Activated CD8-positive, alpha-beta memory T cell treated with anti-CD3 and anti-CD28 coated beads, Interleukin-2, amount 10 ng/mL, durations not matched to agents 7 days and 5 days (primary cell): ENCODE measurements around the gene CHID1. TPM values are rescaled to one million over a fixed set of nuclear protein-coding genes. Genes with fewer than 3 reads are reported as not detected.
A peak's percentile ranks its signal among the peaks of the same experiment; 100 is the strongest.

Experiments used
- ATAC-seq: fragments of 150-1000 bp; cut with Tn5 transposase; one replicate; pipeline ENCODE4 v1.10.0; 2021; ENCODE audit warnings: moderate library complexity
- CTCF ChIA-PET: fragments of 350-600 bp; sonication (Branson Sonifier 250); formaldehyde crosslinking; loops from one replicate; lab custom pipeline; 2021; ENCODE audit warnings: antibody characterized with exemption; lab: Charles Lee
- DNase-seq: peaks from one replicate; pipeline ENCODE4 v3.0.0-alpha.2; 2020
- H3K27ac Mint-ChIP-seq: one replicate; pipeline ENCODE4 v1.8.0; 2021; ENCODE audit warnings: mild to moderate bottlenecking, mixed read lengths
- H3K27me3 Mint-ChIP-seq: one replicate; pipeline ENCODE4 v1.8.0; 2021; ENCODE audit warnings: mixed read lengths
- H3K36me3 Mint-ChIP-seq: one replicate; pipeline ENCODE4 v1.8.0; 2021; ENCODE audit warnings: mild to moderate bottlenecking, mixed read lengths
- H3K4me1 Mint-ChIP-seq: one replicate; pipeline ENCODE4 v1.8.0; 2021; ENCODE audit warnings: mixed read lengths
- H3K4me3 Mint-ChIP-seq: one replicate; pipeline ENCODE4 v1.8.0; 2021; ENCODE audit warnings: mild to moderate bottlenecking, moderate library complexity, mixed read lengths
- H3K9me3 Mint-ChIP-seq: one replicate; pipeline ENCODE4 v1.8.0; 2022; ENCODE audit warnings: low read depth, mixed read lengths
- total RNA-seq, 2 experiments: library from RNA; stranded (reverse); gene quantifications; one replicate each; pipeline ENCODE4 v1.2.3, GENCODE V29; 2021

The CHID1 gene
- total RNA-seq, 2 experiments from 2014 or later: 46.8 to 59.4 TPM

- ATAC-seq: no peak
- DNase-seq: no peak
- no peaks in the 10 kb centered on the region for H3K36me3 Mint-ChIP-seq
- no peak overlapping the region for H3K27ac Mint-ChIP-seq
- CTCF ChIA-PET: no interaction called here
- H3K4me1 Mint-ChIP-seq: no peaks in the 10 kb centered on the region
- H3K9me3 Mint-ChIP-seq: no peaks in the 10 kb centered on the region
- no peaks in the 10 kb centered on the region for H3K27me3 Mint-ChIP-seq
- no peak overlapping the region for H3K4me3 Mint-ChIP-seq
Measured at GRCh38 chr11:859394-860131, 51.0 kb downstream of the CHID1 start.

- CTCF ChIA-PET: no interaction called here
- Mint-ChIP-seq H3K36me3 (no peaks in the 10 kb centered on the region), H3K4me1 (no peaks in the 10 kb centered on the region), H3K27me3 (no peaks in the 10 kb centered on the region), H3K9me3 (no peaks in the 10 kb centered on the region), H3K27ac (no peak overlapping the region), H3K4me3 (no peak overlapping the region)
- DNase-seq (no peak), ATAC-seq (no peak)
Measured at GRCh38 chr11:858762-859339, 51.8 kb downstream of the CHID1 start.

GRCh38 chr11:858053-858761, 52.4 kb downstream of the CHID1 start:
- CTCF ChIA-PET: no interaction called here
- Mint-ChIP-seq H3K27ac (no peak overlapping the region), H3K9me3 (no peaks in the 10 kb centered on the region), H3K4me1 (no peaks in the 10 kb centered on the region), H3K36me3 (no peaks in the 10 kb centered on the region), H3K4me3 (no peak overlapping the region), H3K27me3 (no peaks in the 10 kb centered on the region)
- DNase-seq (no peak), ATAC-seq (no peak)

- no peak for DNase-seq
- Mint-ChIP-seq H3K4me3 (no peak overlapping the region), H3K27ac (no peak overlapping the region), H3K4me1 (no peaks in the 10 kb centered on the region), H3K36me3 (no peaks in the 10 kb centered on the region), H3K9me3 (no peaks in the 10 kb centered on the region), H3K27me3 (no peaks in the 10 kb centered on the region)
- CTCF ChIA-PET: interaction anchor here (0.8 kb wide), 1 partner anchor 658 kb away, joined by 3 read pairs; no protein-coding TSS in a partner anchor
- ATAC-seq: no peak
Measured at GRCh38 chr11:856397-856796, 54.2 kb downstream of the CHID1 start.

GRCh38 chr11:855796-856195, 54.8 kb downstream of the CHID1 start:
- H3K27ac Mint-ChIP-seq: no peak overlapping the region
- ATAC-seq (no peak), DNase-seq (no peak)
- peaks cover 6% of the 10 kb centered on the region for H3K27me3 Mint-ChIP-seq
- H3K36me3 Mint-ChIP-seq: no peaks in the 10 kb centered on the region
- CTCF ChIA-PET: no interaction called here
- H3K9me3 Mint-ChIP-seq: no peaks in the 10 kb centered on the region
- no peaks in the 10 kb centered on the region for H3K4me1 Mint-ChIP-seq
- H3K4me3 Mint-ChIP-seq: no peak overlapping the region

- H3K36me3 Mint-ChIP-seq: no peaks in the 10 kb centered on the region
- CTCF ChIA-PET: no interaction called here
- no peak overlapping the region for H3K4me3 Mint-ChIP-seq
- no peaks in the 10 kb centered on the region for H3K9me3 Mint-ChIP-seq
- DNase-seq: no peak
- H3K4me1 Mint-ChIP-seq: no peaks in the 10 kb centered on the region
- H3K27me3 Mint-ChIP-seq: peaks cover 6% of the 10 kb centered on the region
- ATAC-seq: no peak
- no peak overlapping the region for H3K27ac Mint-ChIP-seq
Measured at GRCh38 chr11:855330-855674, 55.3 kb downstream of the CHID1 start.

GRCh38 chr11:854601-855329, 55.8 kb downstream of the CHID1 start:
- peaks cover 6% of the 10 kb centered on the region for H3K27me3 Mint-ChIP-seq
- no peak overlapping the region for H3K27ac Mint-ChIP-seq
- H3K36me3 Mint-ChIP-seq: no peaks in the 10 kb centered on the region
- DNase-seq (no peak), ATAC-seq (no peak)
- H3K4me3 Mint-ChIP-seq: no peak overlapping the region
- no peaks in the 10 kb centered on the region for H3K9me3 Mint-ChIP-seq
- CTCF ChIA-PET: no interaction called here
- no peaks in the 10 kb centered on the region for H3K4me1 Mint-ChIP-seq

- Mint-ChIP-seq H3K36me3 (no peaks in the 10 kb centered on the region), H3K4me3 (no peak overlapping the region), H3K4me1 (no peaks in the 10 kb centered on the region), H3K27ac (no peak overlapping the region), H3K27me3 (peaks cover 8% of the 10 kb centered on the region), H3K9me3 (no peaks in the 10 kb centered on the region)
- ATAC-seq: no peak
- DNase-seq: no peak
- CTCF ChIA-PET: no interaction called here
Measured at GRCh38 chr11:853682-854448, 56.7 kb downstream of the CHID1 start.

GRCh38 chr11:852762-853161, 57.8 kb downstream of the CHID1 start:
- no peaks in the 10 kb centered on the region for H3K9me3 Mint-ChIP-seq
- H3K4me1 Mint-ChIP-seq: peaks cover 5% of the 10 kb centered on the region
- H3K27ac Mint-ChIP-seq: no peak overlapping the region
- ATAC-seq: no peak
- no peak overlapping the region for H3K4me3 Mint-ChIP-seq
- no peak for DNase-seq
- peaks cover 13% of the 10 kb centered on the region for H3K27me3 Mint-ChIP-seq
- CTCF ChIA-PET: no interaction called here
- no peaks in the 10 kb centered on the region for H3K36me3 Mint-ChIP-seq

GRCh38 chr11:850775-851763, 59.5 kb downstream of the CHID1 start:
- no peaks in the 10 kb centered on the region for H3K9me3 Mint-ChIP-seq
- no peak overlapping the region for H3K4me3 Mint-ChIP-seq
- H3K36me3 Mint-ChIP-seq: no peaks in the 10 kb centered on the region
- ATAC-seq (no peak), DNase-seq (no peak)
- CTCF ChIA-PET: interaction anchor here (1.0 to 1.3 kb wide), 2 partner anchors 88 to 199 kb away, joined by 3 to 6 read pairs; no protein-coding TSS in a partner anchor
- H3K27me3 Mint-ChIP-seq: peaks cover 13% of the 10 kb centered on the region
- H3K27ac Mint-ChIP-seq: no peak overlapping the region
- H3K4me1 Mint-ChIP-seq: peaks cover 5% of the 10 kb centered on the region

- H3K9me3 Mint-ChIP-seq: no peaks in the 10 kb centered on the region
- peak; percentile 7 for ATAC-seq
- DNase-seq: no peak
- no peaks in the 10 kb centered on the region for H3K36me3 Mint-ChIP-seq
- H3K4me1 Mint-ChIP-seq: peaks cover 5% of the 10 kb centered on the region
- H3K4me3 Mint-ChIP-seq: no peak overlapping the region
- H3K27me3 Mint-ChIP-seq: peaks cover 13% of the 10 kb centered on the region
- CTCF ChIA-PET: interaction anchor here (1.4 to 2.5 kb wide), 2 partner anchors 198 to 200 kb away, joined by 4 to 41 read pairs; no protein-coding TSS in a partner anchor
- no peak overlapping the region for H3K27ac Mint-ChIP-seq
Measured at GRCh38 chr11:849951-850774, 60.4 kb downstream of the CHID1 start.
